Mammary epithelial cell (primary cell): Measurements from ENCODE around the gene KNCN.

Experiments used
- CTCF ChIP-seq, 2 donors: IDR thresholded peaks in 1 of 2; conservative IDR thresholded peaks in 1 of 2; 2 replicates each; pipeline ENCODE4 v1.5.1; 2011 to 2012; ENCODE audit warnings: inconsistent platforms in 2 of 2, low read length in 2 of 2, mild to moderate bottlenecking in 2 of 2, control low read depth in 1 of 2, low read depth in 1 of 2; ENCODE audit not compliant: insufficient read depth in 1 of 2; ENCODE audit errors: extremely low read depth in 1 of 2
- EZH2 ChIP-seq: IDR thresholded peaks from 2 replicates; pipeline ENCODE4 v1.6.1; 2012; ENCODE audit warnings: low read length, inconsistent platforms, borderline replicate concordance

GRCh38 chr1:46533179-46533864 lies 18.1 kb downstream of the KNCN start:
- no peak for TF ChIP-seq CTCF (conservative IDR thresholded peaks at IDR 0.05 in 1 of 2, IDR thresholded peaks at IDR 0.05 in 1 of 2; ENCODE audit: extremely low read depth in 1 of 2, insufficient read depth in 1 of 2, low read depth in 1 of 2, low read length in 2 of 2)
- no peak for TF ChIP-seq EZH2
